NCI-H1092 treated with DMSO at 0.1 percent for 48 hours (cell line): ENCODE data around the gene TMEM179B.

Experiments used
- DNase-seq: peaks from one replicate; lab custom pipeline; 2025; lab: John Stamatoyannopoulos, UW

The TMEM179B gene

GRCh38 chr11:62832336-62833234 lies 45.4 kb downstream of the TMEM179B start, which contains the start of gene TEX54:
Gene TEX54 (minus strand): TSS chr11:62832841.
- no peak for DNase-seq

GRCh38 chr11:62835336-62835735 lies 48.1 kb downstream of the TMEM179B start:
- no peak for DNase-seq

DNA sequence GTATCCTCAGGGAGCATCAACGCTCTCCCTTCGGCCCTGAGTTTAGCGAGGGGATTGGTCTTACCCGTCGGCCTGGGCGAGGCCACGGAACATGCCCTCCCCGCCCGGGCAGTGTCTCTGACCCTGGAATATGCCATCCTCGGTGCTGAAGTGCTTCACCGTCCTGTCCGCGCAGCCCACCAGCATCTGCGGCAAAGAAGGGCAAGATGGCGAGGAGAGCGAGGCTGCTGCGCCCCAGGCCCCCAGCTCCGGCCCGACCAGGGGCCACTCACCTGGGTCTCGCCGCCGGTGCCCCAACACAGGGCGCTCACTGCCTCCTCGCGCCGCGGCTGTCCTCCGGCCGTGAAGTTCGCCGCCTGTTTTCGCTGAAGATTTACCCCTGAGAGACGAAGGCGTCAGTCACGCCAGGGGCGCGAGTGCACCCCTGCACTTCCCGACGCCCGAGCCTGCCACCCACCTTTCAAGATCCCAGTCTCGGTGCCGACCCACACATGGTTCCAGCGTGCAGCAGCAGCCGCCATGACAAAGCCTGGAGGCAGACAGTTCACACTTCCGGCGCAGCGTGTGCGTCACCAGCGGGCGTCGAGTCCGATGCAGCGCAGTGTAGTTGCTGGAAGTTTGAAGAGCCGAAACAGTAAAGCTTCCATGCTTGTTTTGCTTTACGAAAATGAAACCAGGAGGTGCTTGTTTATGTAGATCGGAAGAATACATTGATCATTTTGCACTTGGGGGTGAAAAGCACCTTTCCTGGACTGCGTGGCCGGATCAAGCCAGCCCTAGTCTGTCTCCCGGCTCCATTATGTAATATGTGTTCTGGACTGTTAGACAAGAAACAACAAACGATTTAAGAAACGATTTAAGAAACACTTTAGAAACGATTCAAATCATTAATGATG lies 52.1 kb downstream of the TMEM179B start, which contains the start of gene WDR74:
TSS of gene WDR74 (minus strand) at position 541 of the 896 bp plus-strand sequence. CDS start at position 521, 20 bp downstream.
- DNase-seq: peak; percentile 90
